MM.1S (cell line): ENCODE data around the gene CCDC9.

ENCODE experiments used
- DNase-seq: peaks from one replicate; pipeline ENCODE4 v3.0.0-alpha.2; 2015
- H2AFZ ChIP-seq: fragments of 300-600 bp; sonication (generic); 2 replicates; pipeline ENCODE4 v1.6.0; 2016; ENCODE audit warnings: antibody characterized with exemption, low read length
- H3F3A ChIP-seq: fragments of 300-600 bp; sonication (generic); 2 replicates; pipeline ENCODE4 v1.6.1; 2016; ENCODE audit warnings: mild to moderate bottlenecking, antibody characterized with exemption, low read length, moderate library complexity, mixed read lengths; ENCODE audit not compliant: insufficient read depth
- H3K27ac ChIP-seq: fragments of 300-600 bp; sonication (generic); 2 replicates; pipeline ENCODE4 v1.5.1; 2016; ENCODE audit warnings: mild to moderate bottlenecking, low read length
- H3K27me3 ChIP-seq: fragments of 300-600 bp; sonication (generic); replicated peaks from 2 replicates; pipeline ENCODE4 v1.6.0; 2016; ENCODE audit warnings: low read length; ENCODE audit not compliant: insufficient read depth
- H3K36me3 ChIP-seq: fragments of 300-600 bp; sonication (generic); replicated peaks from 2 replicates; pipeline ENCODE4 v1.6.1; 2016; ENCODE audit warnings: mild to moderate bottlenecking, low read length, mixed read lengths; ENCODE audit not compliant: insufficient read depth
- H3K4me1 ChIP-seq: fragments of 300-600 bp; sonication (generic); 2 replicates; pipeline ENCODE4 v1.6.1; 2016; ENCODE audit warnings: low read length, mixed read lengths
- H3K4me2 ChIP-seq: fragments of 300-600 bp; sonication (generic); 2 replicates; pipeline ENCODE4 v1.6.0; 2016; ENCODE audit warnings: low read depth, low read length
- H3K4me3 ChIP-seq: fragments of 300-600 bp; sonication (generic); 2 replicates; pipeline ENCODE4 v1.5.1; 2016; ENCODE audit warnings: low read length, mixed read lengths
- H3K79me2 ChIP-seq: fragments of 300-600 bp; sonication (generic); 2 replicates; pipeline ENCODE4 v1.6.1; 2016; ENCODE audit warnings: mixed run types, low read length, mixed read lengths
- H3K9ac ChIP-seq: fragments of 300-600 bp; sonication (generic); 2 replicates; pipeline ENCODE4 v1.6.1; 2016; ENCODE audit warnings: low read length, mixed read lengths
- H3K9me2 ChIP-seq: fragments of 300-600 bp; sonication (generic); replicated peaks from 2 replicates; pipeline ENCODE4 v1.6.1; 2016; ENCODE audit warnings: mild to moderate bottlenecking, low read length, mixed read lengths; ENCODE audit not compliant: insufficient read depth
- H3K9me3 ChIP-seq: fragments of 300-600 bp; sonication (generic); replicated peaks from 2 replicates; pipeline ENCODE4 v1.6.1; 2016; ENCODE audit warnings: mild to moderate bottlenecking, low read length, mixed read lengths; ENCODE audit not compliant: insufficient read depth
- H4K20me1 ChIP-seq: fragments of 300-600 bp; sonication (generic); 2 replicates; pipeline ENCODE4 v1.6.1; 2016; ENCODE audit warnings: mild to moderate bottlenecking, low read length, moderate library complexity, mixed read lengths; ENCODE audit not compliant: insufficient read depth
- EZH2 ChIP-seq: fragments of 300-600 bp; sonication (generic); optimal IDR thresholded peaks from 2 replicates; pipeline ENCODE3; 2017; ENCODE audit warnings: low read depth, mild to moderate bottlenecking, antibody characterized with exemption, low read length, mixed read lengths
- EZH2phosphoT487 ChIP-seq: fragments of 300-600 bp; sonication (generic); IDR thresholded peaks from 2 replicates; pipeline ENCODE4 v1.6.1; 2018; ENCODE audit warnings: antibody characterized with exemption, low read length
- TF ChIP-seq, protein P1 (sequence below): fragments of 300-600 bp; sonication (generic); IDR thresholded peaks from 2 replicates; pipeline ENCODE4 v1.5.1; 2016; ENCODE audit warnings: antibody characterized with exemption, low read length, mixed read lengths

The CCDC9 gene

DNA sequence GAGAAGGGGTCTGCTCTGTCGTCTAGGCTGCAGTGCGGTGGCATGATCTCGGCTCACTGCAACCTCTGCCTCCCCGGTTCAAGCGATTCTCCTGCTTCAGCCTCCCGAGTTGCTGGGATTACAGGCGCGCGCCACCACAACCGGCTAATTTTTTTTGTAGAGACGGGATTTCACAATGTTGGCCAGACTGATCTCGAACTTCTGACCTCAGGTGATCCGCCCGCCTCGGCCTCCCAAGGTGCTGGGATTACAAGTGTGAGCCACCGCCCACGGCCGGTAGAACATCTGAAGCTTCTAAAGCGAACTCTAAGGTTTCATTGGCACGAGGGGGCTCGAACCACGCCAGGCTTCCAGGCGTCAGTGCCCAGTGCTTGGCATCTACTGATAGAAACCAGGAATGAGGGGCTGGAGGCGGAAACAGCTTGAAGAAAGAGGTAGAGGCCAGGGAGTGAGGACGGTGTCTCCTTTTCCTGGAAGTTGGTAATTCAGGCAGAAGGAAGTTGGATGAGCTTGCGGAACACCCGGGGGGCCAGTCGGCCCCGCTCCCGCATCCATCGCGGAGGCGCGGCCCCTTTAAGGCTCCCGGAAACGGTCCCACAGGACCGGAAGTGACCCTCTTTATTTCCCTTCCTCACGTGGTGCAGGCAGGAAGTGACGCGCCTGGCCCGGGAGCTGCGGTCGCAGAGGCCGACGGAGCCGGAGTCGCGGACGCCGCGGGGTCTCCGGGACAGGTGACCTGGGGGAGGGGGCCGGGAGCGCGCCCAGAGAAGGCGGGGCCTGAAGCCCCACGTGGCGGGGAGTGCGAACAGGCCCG, at the start of gene CCDC9:
Gene CCDC9 (plus strand): TSS at position 647 of the 814 bp plus-strand sequence. CDS start 1,876 bp downstream, outside the sequence.
- Histone ChIP-seq H3K9me3 (no peaks in the 10 kb centered on the region), H4K20me1 (no peaks in the 10 kb centered on the region), H3K36me3 (no peaks in the 10 kb centered on the region), H3K27me3 (no peaks in the 10 kb centered on the region), H2AFZ (peak within 1 kb of the TSS; percentile 99), H3K4me1 (peaks cover 13% of the 10 kb centered on the region), H3K4me3 (peak within 1 kb of the TSS; percentile 76), H3K27ac (peak within 1 kb of the TSS; percentile 65), H3K9ac (peak within 1 kb of the TSS; percentile 86), H3F3A (peaks cover 9% of the 10 kb centered on the region), H3K9me2 (no peaks in the 10 kb centered on the region), H3K4me2 (peak within 1 kb of the TSS; percentile 96), H3K79me2 (peaks cover 29% of the 10 kb centered on the region)
- TF ChIP-seq EZH2phosphoT487 (no peak), EZH2 (no peak)
- TF ChIP-seq, protein P1, sequence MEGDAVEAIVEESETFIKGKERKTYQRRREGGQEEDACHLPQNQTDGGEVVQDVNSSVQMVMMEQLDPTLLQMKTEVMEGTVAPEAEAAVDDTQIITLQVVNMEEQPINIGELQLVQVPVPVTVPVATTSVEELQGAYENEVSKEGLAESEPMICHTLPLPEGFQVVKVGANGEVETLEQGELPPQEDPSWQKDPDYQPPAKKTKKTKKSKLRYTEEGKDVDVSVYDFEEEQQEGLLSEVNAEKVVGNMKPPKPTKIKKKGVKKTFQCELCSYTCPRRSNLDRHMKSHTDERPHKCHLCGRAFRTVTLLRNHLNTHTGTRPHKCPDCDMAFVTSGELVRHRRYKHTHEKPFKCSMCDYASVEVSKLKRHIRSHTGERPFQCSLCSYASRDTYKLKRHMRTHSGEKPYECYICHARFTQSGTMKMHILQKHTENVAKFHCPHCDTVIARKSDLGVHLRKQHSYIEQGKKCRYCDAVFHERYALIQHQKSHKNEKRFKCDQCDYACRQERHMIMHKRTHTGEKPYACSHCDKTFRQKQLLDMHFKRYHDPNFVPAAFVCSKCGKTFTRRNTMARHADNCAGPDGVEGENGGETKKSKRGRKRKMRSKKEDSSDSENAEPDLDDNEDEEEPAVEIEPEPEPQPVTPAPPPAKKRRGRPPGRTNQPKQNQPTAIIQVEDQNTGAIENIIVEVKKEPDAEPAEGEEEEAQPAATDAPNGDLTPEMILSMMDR = no peak
- peak; percentile 97 for DNase-seq

DNA sequence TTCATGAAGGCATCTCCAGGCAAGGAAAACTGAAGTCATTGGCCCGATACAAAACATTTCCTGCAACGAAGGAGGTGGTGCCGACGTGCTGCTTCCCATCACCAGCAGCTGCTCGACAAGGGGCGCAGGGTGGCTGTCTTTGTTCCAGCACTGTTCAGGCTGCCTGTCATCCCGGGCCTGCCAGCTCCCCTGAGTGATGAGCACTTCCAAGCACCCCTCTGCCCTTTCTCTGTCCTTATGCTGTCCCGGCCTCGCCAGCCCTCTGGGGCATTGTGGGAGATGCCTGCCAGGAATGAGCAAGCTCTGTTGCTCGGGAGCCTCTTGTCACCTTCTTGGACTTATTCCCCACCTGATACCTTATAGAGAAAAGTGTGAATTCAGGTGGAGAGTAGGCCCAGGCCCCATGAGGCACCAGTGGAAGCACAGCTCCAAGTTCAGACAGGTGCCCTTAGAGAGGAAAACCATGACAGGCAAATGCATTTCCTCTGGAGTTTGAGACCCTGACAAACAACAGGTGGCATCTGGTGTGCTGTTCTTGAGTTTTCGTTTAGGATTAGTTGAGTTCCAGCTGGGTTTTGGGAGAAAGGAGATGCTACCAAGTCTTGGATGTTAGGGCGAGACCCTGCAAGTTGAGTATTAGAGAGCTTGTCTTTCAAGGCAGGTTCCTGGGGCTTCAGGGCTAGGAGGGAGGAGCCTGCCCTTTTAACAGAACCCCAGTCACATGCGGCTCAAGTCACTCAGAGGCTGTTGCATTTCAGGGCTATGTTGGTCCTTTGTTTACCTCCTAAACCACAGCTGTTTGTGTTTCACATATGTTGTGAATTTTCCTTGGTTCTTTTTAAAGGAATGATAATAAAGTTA, 46.8 kb upstream of the CCDC9 start:
- TF ChIP-seq EZH2 (no peak), EZH2phosphoT487 (no peak)
- TF ChIP-seq, protein P1 = no peak
- H3K9me2 ChIP-seq = no peaks in the 10 kb centered on the region
- no peaks in the 10 kb centered on the region for H3K27me3 ChIP-seq
- H3K9ac ChIP-seq = no peak overlapping the region
- H3K9me3 ChIP-seq = no peaks in the 10 kb centered on the region
- no peak overlapping the region for H3K4me3 ChIP-seq
- peaks cover 13% of the 10 kb centered on the region for H3F3A ChIP-seq
- H3K79me2 ChIP-seq = 0 out of 2 replicates have a peak, but pooled peaks cover 8% of the 10 kb centered on the region
- DNase-seq = no peak
- peaks cover 7% of the 10 kb centered on the region; the same call in 1 of the 2 replicates for H3K4me1 ChIP-seq
- H3K36me3 ChIP-seq = no peaks in the 10 kb centered on the region
- no peaks in the 10 kb centered on the region for H4K20me1 ChIP-seq
- peak overlapping the region; percentile 48; the same call in 1 of the 2 replicates for H3K27ac ChIP-seq
- no peak overlapping the region for H2AFZ ChIP-seq
- H3K4me2 ChIP-seq = no peak overlapping the region

DNA sequence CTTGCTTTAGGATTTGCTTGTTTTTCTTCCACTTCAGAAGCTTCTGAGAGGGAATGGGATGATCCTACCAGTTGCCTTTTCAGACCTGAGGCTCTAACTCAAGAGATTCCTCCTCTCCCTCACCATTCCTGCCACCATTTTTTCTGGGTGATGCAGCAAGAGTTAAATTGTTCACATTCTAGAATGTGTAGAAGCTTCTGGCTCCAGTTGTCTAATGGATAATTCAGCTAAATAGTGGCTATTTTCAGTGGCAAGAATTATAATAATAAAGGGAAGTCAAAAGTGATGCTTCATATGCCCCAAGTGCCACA, 46.2 kb upstream of the CCDC9 start:
- Histone ChIP-seq H2AFZ (no peak overlapping the region), H3K9ac (no peak overlapping the region), H3K9me2 (no peaks in the 10 kb centered on the region), H3K27me3 (no peaks in the 10 kb centered on the region), H3K79me2 (0 out of 2 replicates have a peak, but pooled peaks cover 4% of the 10 kb centered on the region), H3K9me3 (no peaks in the 10 kb centered on the region), H3K4me3 (no peak overlapping the region), H3F3A (peaks cover 13% of the 10 kb centered on the region), H3K27ac (peak overlapping the region; percentile 48; the same call in 1 of the 2 replicates), H4K20me1 (no peaks in the 10 kb centered on the region), H3K4me2 (no peak overlapping the region), H3K4me1 (peaks cover 7% of the 10 kb centered on the region; the same call in 1 of the 2 replicates), H3K36me3 (no peaks in the 10 kb centered on the region)
- TF ChIP-seq EZH2phosphoT487 (no peak), EZH2 (no peak)
- TF ChIP-seq, protein P1 = no peak
- DNase-seq = no peak
